B cell (primary cell): ENCODE data around the gene EPB41L2. TPM values are rescaled to one million over a fixed set of nuclear protein-coding genes. Genes with fewer than 3 reads are reported as not detected.

Experiments
- ATAC-seq: fragments of 200-7000 bp; cut with Tn5 transposase; one replicate; pipeline ENCODE4 v1.10.0; 2021; ENCODE audit warnings: low read depth, mild to moderate bottlenecking, moderate number of reproducible peaks, moderate library complexity
- CTCF ChIA-PET: fragments of 350-600 bp; sonication (Branson Sonifier 250); formaldehyde crosslinking; loops from one replicate; lab custom pipeline; 2021; ENCODE audit warnings: antibody characterized with exemption, inconsistent platforms; lab: Charles Lee
- POLR2A ChIA-PET: fragments of 350-600 bp; sonication (Branson Sonifier 250); formaldehyde crosslinking; loops from one replicate; lab custom pipeline; 2021; ENCODE audit warnings: antibody characterized with exemption; lab: Charles Lee
- DNase-seq: peaks from one replicate; pipeline ENCODE4 v3.0.0; 2013
- H2AFZ ChIP-seq: 2 replicates; pipeline ENCODE4 v1.6.1; 2012; ENCODE audit warnings: mild to moderate bottlenecking, low read depth, low read length; ENCODE audit not compliant: insufficient read depth, poor library complexity, severe bottlenecking
- H3K27ac ChIP-seq, 2 donors: 1 replicate in 1 of 2; 2 replicates in 1 of 2; pipeline ENCODE4 v1.5.1; 2012 to 2013; ENCODE audit warnings: low read length in 2 of 2, mild to moderate bottlenecking in 2 of 2, moderate library complexity in 1 of 2
- H3K27me3 ChIP-seq, 4 experiments: fragments of 200-600 bp in 1 of 4; sonication (generic) in 1 of 4; replicated peaks in 1 of 4; 1 replicate in 2 of 4; 2 replicates in 2 of 4; pipeline versions ENCODE4 v1.6.1 to v1.7.0; 2013 to 2016; ENCODE audit warnings: low read length in 3 of 4, mild to moderate bottlenecking in 2 of 4, mixed read lengths in 1 of 4, moderate library complexity in 1 of 4; ENCODE audit not compliant: insufficient read depth in 4 of 4, control insufficient read depth in 3 of 4; ENCODE audit errors: control extremely low read depth in 1 of 4
- H3K36me3 ChIP-seq, 2 experiments: replicated peaks in 1 of 2; 1 replicate in 1 of 2; 2 replicates in 1 of 2; pipeline versions ENCODE4 v1.6.1 to v1.7.1; 2013; ENCODE audit warnings: low read length in 1 of 2; ENCODE audit not compliant: insufficient read depth in 2 of 2, control insufficient read depth in 1 of 2; ENCODE audit errors: control extremely low read depth in 1 of 2, extremely low read depth in 1 of 2
- H3K4me1 ChIP-seq, 2 donors: fragments of 200-600 bp in 1 of 2; sonication (generic) in 1 of 2; 1 replicate in 1 of 2; 2 replicates in 1 of 2; pipeline versions ENCODE4 v1.5.1 to v1.6.1; 2013 to 2017; ENCODE audit warnings: low read length in 2 of 2; ENCODE audit not compliant: control insufficient read depth in 2 of 2, insufficient read depth in 2 of 2
- H3K4me2 ChIP-seq: replicated peaks from 2 replicates; pipeline ENCODE3; 2012; ENCODE audit warnings: mild to moderate bottlenecking, low read depth, low read length; ENCODE audit not compliant: poor library complexity, severe bottlenecking
- H3K4me3 ChIP-seq, 5 experiments: fragments of 200-600 bp in 1 of 5; sonication (generic) in 1 of 5; 1 replicate in 3 of 5; 2 replicates in 2 of 5; pipeline versions ENCODE4 v1.5.1 to v1.7.0; 2011 to 2016; ENCODE audit warnings: low read length in 4 of 5, mild to moderate bottlenecking in 4 of 5, low read depth in 2 of 5, control low read depth in 1 of 5, moderate library complexity in 1 of 5; ENCODE audit not compliant: insufficient read depth in 1 of 5; ENCODE audit errors: control extremely low read depth in 1 of 5, extremely low read depth in 1 of 5
- H3K79me2 ChIP-seq: fragments of 200-600 bp; sonication (generic); one replicate; pipeline ENCODE4 v1.6.0; 2016; ENCODE audit warnings: low read length; ENCODE audit not compliant: control insufficient read depth, insufficient read depth
- H3K9ac ChIP-seq: fragments of 200-600 bp; sonication (generic); 2 replicates; pipeline ENCODE4 v1.6.1; 2017; ENCODE audit warnings: mild to moderate bottlenecking, low read length, moderate library complexity
- H3K9me3 ChIP-seq, 3 donors: one replicate each; pipeline versions ENCODE4 v1.6.1 to v1.7.1; 2013; ENCODE audit warnings: low read length in 2 of 3; ENCODE audit not compliant: control insufficient read depth in 2 of 3, insufficient read depth in 1 of 3; ENCODE audit errors: control extremely low read depth in 1 of 3
- H4K20me1 ChIP-seq: 2 replicates; pipeline ENCODE4 v1.6.0; 2012; ENCODE audit warnings: mild to moderate bottlenecking, low read length; ENCODE audit not compliant: insufficient read depth, control insufficient read depth, poor library complexity, severe bottlenecking
- H3K27ac Mint-ChIP-seq: one replicate; pipeline ENCODE4 v1.8.0; 2021; ENCODE audit warnings: mixed read lengths
- H3K27me3 Mint-ChIP-seq: one replicate; pipeline ENCODE4 v1.8.0; 2021; ENCODE audit warnings: mixed read lengths
- H3K4me1 Mint-ChIP-seq: one replicate; pipeline ENCODE4 v1.8.0; 2021; ENCODE audit warnings: mixed read lengths
- H3K4me3 Mint-ChIP-seq: one replicate; pipeline ENCODE4 v1.8.0; 2021; ENCODE audit warnings: mixed read lengths
- H3K9me3 Mint-ChIP-seq: one replicate; pipeline ENCODE4 v1.8.0; 2022; ENCODE audit warnings: mixed read lengths; ENCODE audit not compliant: insufficient read depth
- EZH2 ChIP-seq: IDR thresholded peaks from 2 replicates; pipeline ENCODE4 v1.6.1; 2012; ENCODE audit warnings: borderline replicate concordance, low read depth, mild to moderate bottlenecking, moderate library complexity, low read length; ENCODE audit not compliant: insufficient read depth, poor library complexity, severe bottlenecking
- WGBS: methylation state at CpG from one replicate; pipeline ENCODE4 v1.1.5; 2013; ENCODE audit warnings: missing lambda C conversion rate; ENCODE audit not compliant: insufficient coverage; 5-methylcytosine and 5-hydroxymethylcytosine counted together
- intact Hi-C: fragments of 100-400 bp; cut with micrococcal nuclease; formaldehyde crosslinking; loops from one replicate; pipeline ENCODE4 v1.10.0; 2022
- polyA plus RNA-seq: library from polyadenylated mRNA; depleted of rRNA; stranded (reverse); fragments of >200 nt; gene quantifications from 2 replicates; pipeline ENCODE4 v1.2.3, GENCODE V29; 2012
- total RNA-seq, 2 donors: library from RNA; stranded (reverse); fragments of 120-200 nt in 1 of 2; gene quantifications; 1 replicate in 1 of 2; 2 replicates in 1 of 2; pipeline versions ENCODE4 v1.2.3 to v1.2.4, GENCODE V29; 2013 to 2022
- TF ChIP-seq, protein P1 (sequence below): fragments of 200-600 bp; IDR thresholded peaks from one replicate; pipeline ENCODE4 v1.8.0; 2022; ENCODE audit warnings: antibody characterized with exemption, mild to moderate bottlenecking

The EPB41L2 gene
- total and polyA plus RNA-seq, 2 donors (not counting 1 experiment from before 2014, with no cell fraction given) = 17.8 to 61.0 TPM

DNA sequence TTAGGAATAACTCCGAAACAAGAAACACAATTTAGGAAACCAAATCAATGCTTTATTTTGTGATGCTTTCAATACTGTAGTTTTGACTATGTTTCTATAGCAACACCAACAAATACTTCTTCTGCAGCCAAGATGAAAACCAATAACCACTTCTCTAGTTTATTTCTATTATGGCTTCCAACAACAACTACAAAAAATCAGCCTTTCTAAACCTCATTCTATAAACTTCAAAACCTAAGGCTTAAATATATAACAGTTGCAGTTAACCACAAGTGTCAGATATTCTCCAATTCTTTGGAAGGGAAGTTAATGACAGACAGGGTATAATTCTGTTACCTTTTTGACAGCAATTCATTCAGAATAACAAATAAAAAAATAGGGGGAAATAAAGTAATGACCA, 80.9 kb downstream of the EPB41L2 start:
- ChIA-PET POLR2A (no interaction called here), CTCF (no interaction called here)
- H3K27me3 ChIP-seq = no peaks in the 10 kb centered on the region
- H3K27ac ChIP-seq = no peak overlapping the region
- no peak for TF ChIP-seq EZH2
- TF ChIP-seq, protein P1, sequence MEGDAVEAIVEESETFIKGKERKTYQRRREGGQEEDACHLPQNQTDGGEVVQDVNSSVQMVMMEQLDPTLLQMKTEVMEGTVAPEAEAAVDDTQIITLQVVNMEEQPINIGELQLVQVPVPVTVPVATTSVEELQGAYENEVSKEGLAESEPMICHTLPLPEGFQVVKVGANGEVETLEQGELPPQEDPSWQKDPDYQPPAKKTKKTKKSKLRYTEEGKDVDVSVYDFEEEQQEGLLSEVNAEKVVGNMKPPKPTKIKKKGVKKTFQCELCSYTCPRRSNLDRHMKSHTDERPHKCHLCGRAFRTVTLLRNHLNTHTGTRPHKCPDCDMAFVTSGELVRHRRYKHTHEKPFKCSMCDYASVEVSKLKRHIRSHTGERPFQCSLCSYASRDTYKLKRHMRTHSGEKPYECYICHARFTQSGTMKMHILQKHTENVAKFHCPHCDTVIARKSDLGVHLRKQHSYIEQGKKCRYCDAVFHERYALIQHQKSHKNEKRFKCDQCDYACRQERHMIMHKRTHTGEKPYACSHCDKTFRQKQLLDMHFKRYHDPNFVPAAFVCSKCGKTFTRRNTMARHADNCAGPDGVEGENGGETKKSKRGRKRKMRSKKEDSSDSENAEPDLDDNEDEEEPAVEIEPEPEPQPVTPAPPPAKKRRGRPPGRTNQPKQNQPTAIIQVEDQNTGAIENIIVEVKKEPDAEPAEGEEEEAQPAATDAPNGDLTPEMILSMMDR = no peak
- H3K9ac ChIP-seq = no peak overlapping the region
- intact Hi-C loops = no loop called here
- ATAC-seq (no peak), DNase-seq (no peak)
- no peak overlapping the region for H3K4me2 ChIP-seq
- no peak overlapping the region for H2AFZ ChIP-seq
- no peak overlapping the region for H3K4me3 ChIP-seq
- H3K4me1 ChIP-seq = no peaks in the 10 kb centered on the region
- no peak overlapping the region for H3K27ac Mint-ChIP-seq
- no CpG with 5 or more reads among the region's 1 CpG for WGBS
- H3K79me2 ChIP-seq = peaks cover 54% of the 10 kb centered on the region
- H3K9me3 ChIP-seq = peaks cover 0 to 16% (median 9%) of the 10 kb centered on the region in 3 donors
- H3K27me3 Mint-ChIP-seq = no peaks in the 10 kb centered on the region
- no peak overlapping the region for H3K4me3 Mint-ChIP-seq
- peaks cover 0 to 3% of the 10 kb centered on the region in 2 experiments for H3K36me3 ChIP-seq
- H3K9me3 Mint-ChIP-seq = peaks cover 12% of the 10 kb centered on the region
- peaks cover 7% of the 10 kb centered on the region for H4K20me1 ChIP-seq
- H3K4me1 Mint-ChIP-seq = peaks cover 52% of the 10 kb centered on the region

DNA sequence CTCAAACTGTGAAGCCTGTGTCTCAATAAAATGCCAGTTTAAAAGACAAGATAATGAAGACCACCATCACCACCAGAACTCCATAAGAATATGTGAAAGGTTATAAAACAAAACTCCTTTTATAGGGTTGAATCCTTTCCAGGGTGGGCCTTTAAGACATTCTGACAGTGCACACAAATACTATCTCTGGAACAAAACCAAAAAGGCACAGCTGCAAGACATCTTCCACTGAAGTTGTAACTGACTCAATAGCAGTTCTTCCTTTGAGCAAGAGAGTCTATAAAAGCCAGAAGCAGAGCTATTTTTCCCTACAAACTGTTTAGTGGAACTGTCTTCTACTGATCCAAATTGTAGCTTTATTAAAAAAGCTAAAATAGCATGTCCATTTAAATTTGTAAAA, 81.6 kb downstream of the EPB41L2 start:
- Histone ChIP-seq H3K4me3 (no peak overlapping the region), H3K9ac (no peak overlapping the region), H3K36me3 (peaks cover 0 to 3% of the 10 kb centered on the region in 2 experiments), H2AFZ (no peak overlapping the region), H3K79me2 (peaks cover 49% of the 10 kb centered on the region), H3K27me3 (no peaks in the 10 kb centered on the region), H3K27ac (no peak overlapping the region), H3K4me1 (no peaks in the 10 kb centered on the region), H3K9me3 (peaks cover 0 to 16% (median 9%) of the 10 kb centered on the region in 3 donors), H3K4me2 (no peak overlapping the region), H4K20me1 (peaks cover 7% of the 10 kb centered on the region)
- CTCF ChIA-PET = no interaction called here
- Mint-ChIP-seq H3K27ac (no peak overlapping the region), H3K27me3 (no peaks in the 10 kb centered on the region), H3K4me3 (no peak overlapping the region), H3K4me1 (peaks cover 51% of the 10 kb centered on the region), H3K9me3 (peaks cover 12% of the 10 kb centered on the region)
- DNase-seq = no peak
- TF ChIP-seq EZH2 = no peak
- TF ChIP-seq, protein P1 = no peak
- intact Hi-C loops = no loop called here
- POLR2A ChIA-PET = no interaction called here
- no peak for ATAC-seq
